Activated gamma-delta T cell (primary cell): ENCODE data around the gene ZNF274.
A peak's percentile ranks its signal among the peaks of the same experiment; 100 is the strongest.
"Not testable (repeated sequence)": the region's sequence is repeated elsewhere in the genome, so short reads cannot be mapped to it uniquely, and the experiment has no call there.

Source experiments
- DNase-seq: peaks from one replicate; lab custom pipeline; 2025; lab: John Stamatoyannopoulos, UW

Gene ZNF274

GRCh38 chr19:58212336-58213074 lies 29.6 kb downstream of the ZNF274 start:
- no peak for DNase-seq

- no peak for DNase-seq
Observed at GRCh38 chr19:58213075-58213369, 30.2 kb downstream of the ZNF274 start.

DNA sequence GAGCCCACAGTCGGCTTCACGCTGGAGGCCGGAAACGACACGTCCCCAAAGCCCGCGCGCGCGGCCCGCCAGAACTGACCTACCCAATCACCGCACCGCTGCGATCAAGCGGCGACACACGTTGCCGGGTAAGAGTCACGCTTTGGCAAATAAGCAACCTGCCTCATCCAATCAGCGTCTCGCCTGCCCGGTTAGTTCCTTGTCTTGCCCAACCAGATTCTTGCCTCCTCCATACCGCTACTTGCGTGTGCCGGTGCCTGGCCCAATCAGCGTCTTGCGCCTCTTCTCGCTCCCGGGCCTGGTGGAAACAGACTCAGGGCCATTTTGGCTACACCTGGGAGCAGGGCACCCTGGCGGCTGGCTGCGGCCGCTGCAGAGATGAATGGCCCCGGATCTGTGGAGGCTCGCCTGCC lies 34.2 kb downstream of the ZNF274 start:
- DNase-seq = no peak

DNA sequence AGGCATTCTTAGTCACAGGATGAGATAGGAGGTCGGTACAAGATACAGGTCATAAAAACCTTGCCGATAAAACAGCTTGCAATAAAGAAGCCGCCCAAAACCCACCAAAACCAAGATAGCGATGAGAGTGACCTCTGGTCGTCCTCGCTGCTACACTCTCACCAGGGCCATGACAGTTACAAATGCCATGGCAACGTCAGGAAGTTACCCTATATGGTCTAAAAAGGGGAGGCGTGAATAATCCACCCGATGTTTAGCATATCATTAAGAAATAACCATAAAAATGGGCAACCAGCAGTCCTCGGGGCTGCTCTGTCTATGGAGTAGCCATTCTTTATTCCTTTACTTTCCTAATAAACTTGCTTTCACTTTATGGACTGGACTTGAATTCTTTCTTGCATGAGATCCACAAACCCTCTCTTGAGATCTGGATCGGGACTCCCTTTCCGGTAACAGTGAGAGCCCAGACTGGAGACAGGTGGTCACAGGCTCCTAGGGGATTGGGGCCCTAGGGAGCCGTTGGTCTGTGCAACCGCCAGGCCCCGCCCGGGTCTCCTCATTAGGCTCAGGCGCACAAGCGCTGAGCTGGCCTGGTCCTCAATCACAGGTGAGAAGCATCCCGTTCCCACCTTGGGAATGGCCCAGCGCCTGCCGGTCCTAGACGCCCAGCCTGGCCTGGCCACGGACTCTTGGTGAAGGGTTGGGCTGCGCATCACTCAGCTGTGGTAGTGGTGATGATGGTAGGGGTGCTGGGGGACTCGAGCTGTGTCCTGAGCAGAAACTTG lies 34.9 kb downstream of the ZNF274 start:
- DNase-seq = no peak

GRCh38 chr19:58218899-58219298 lies 36.0 kb downstream of the ZNF274 start:
- DNase-seq = no peak

- no peak for DNase-seq
Observed at GRCh38 chr19:58227964-58228584, 45.2 kb downstream of the ZNF274 start.

GRCh38 chr19:58228585-58229254 lies 45.9 kb downstream of the ZNF274 start, which contains the start of gene ZNF544:
Gene ZNF544 (plus strand): TSS chr19:58228914. CDS start chr19:58244024, 15,110 bp downstream.
- peak; percentile 29 for DNase-seq

DNA sequence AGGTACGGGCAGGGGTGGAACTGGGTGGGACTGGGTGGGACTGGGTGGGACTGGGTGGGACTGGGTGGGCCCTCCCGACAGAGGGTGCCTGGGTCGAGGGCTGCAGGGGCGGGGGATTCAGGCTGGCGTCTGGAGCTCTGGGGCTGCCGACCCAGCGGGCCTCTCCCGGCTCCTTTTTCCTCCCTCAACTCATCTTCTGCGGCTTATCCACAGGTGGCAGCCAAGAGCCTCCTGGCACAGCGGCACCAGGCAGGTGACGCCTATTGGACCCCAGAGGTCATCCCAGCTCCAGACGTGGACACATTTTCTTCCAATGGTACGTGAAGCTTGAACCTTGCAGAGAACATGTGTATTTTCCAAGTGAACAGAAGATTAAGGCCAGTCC lies 46.4 kb downstream of the ZNF274 start:
- DNase-seq = no peak

GRCh38 chr19:58237324-58237723 lies 54.5 kb downstream of the ZNF274 start:
- DNase-seq = no peak

GRCh38 chr19:58243351-58243750 lies 60.5 kb downstream of the ZNF274 start:
- DNase-seq = no peak

DNA sequence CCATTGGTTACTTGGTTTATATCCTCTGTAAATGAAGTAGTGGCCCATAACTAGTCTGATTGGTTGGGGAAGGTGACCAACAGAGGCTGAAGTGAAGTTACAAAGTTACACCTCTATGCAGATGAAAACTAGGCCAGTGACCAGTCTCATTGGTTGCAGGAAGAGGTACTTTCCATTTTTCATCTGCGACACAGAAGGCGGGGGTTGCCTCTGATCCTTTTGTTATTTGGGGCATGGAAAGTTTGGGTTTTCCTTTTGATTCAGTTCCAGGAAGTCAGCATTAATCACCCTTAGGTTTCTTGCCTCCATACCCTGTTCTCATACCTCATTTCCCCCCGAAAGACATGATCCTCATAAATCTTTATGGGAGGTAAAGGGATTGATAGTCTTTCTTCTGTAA lies 66.0 kb downstream of the ZNF274 start:
- DNase-seq = no peak

- no peak for DNase-seq
Observed at GRCh38 chr19:58252102-58252685, 69.3 kb downstream of the ZNF274 start.

GRCh38 chr19:58258259-58258658 lies 75.4 kb downstream of the ZNF274 start:
- DNase-seq = not testable (repeated sequence)

DNA sequence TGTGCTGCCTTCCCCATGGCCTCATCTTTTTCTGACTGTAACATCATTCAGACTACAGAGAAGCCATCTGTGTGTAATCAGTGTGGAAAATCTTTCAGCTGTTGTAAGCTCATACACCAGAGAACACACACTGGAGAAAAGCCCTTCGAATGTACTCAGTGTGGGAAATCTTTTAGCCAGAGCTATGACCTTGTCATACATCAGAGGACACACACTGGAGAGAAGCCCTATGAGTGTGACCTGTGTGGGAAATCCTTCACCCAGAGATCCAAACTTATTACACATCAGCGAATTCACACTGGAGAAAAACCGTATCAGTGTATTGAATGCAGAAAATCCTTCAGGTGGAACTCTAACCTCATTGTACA lies 78.7 kb downstream of the ZNF274 start:
- DNase-seq = no peak

- no peak for DNase-seq
Observed at GRCh38 chr19:58261968-58262921, 79.4 kb downstream of the ZNF274 start.

GRCh38 chr19:58262922-58263296 lies 80.0 kb downstream of the ZNF274 start:
- DNase-seq = no peak
